Measurements from ENCODE around the gene RASL11B. TPM values are rescaled to one million over a fixed set of nuclear protein-coding genes. Genes with fewer than 3 reads are reported as not detected.

Gene RASL11B
- total RNA-seq, 6 experiments from 2014 or later = 0.26 to 1.3 (median 0.37) TPM

DNA sequence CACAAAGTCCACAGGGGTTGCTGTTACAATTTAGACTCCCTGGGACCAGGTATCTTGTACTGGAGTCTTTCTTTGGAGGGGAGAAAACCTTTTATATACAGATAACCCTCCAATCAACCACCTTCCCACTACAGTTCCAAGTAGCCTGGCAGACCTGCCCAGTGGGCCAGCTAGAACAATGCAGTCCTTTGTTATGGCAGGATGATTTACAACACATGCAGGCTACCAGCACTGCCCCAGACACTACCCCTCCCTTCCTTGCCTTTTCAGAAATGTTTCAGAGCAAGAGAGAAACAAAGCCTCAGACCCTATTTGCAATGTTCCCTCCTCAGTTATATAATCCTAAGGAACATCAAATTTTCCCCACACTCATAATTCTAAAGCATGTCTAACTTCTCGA, 11.1 kb downstream of the RASL11B start:
- no peak overlapping the region for H3K4me3 ChIP-seq

DNA sequence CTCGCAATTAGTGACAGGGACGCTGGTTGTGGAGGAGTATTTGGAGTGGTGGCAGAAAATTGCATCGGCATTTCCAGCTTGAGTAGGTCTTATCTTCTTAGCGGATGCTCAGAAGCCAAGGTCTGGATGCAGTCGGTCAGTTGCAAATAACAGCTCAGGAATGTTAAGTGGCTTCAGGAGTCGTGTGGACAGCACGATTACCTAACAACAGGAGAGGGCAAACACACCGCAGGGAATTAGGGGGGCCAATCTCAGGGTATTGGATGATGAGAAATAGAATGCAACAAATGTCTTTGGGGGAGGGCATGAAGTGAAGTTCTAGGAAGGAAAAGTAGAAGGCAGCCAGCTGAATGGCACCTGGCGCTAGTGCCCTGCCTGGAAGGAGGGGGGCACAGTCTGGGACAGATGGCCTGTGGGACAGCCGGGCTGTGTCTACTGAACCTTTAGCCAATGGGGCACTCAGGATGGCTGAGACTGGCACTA, 11.8 kb downstream of the RASL11B start:
- intact Hi-C loops (cut with DNase I) = no loop called here
- Histone ChIP-seq H3K4me3 (no peak overlapping the region), H3K27me3 (no peaks in the 10 kb centered on the region), H3K36me3 (no peaks in the 10 kb centered on the region), H3K9me3 (no peaks in the 10 kb centered on the region), H3K4me1 (no peaks in the 10 kb centered on the region), H3K27ac (no peak overlapping the region)
- DNase-seq (no peak), ATAC-seq (no peak)
- TF ChIP-seq, protein P1, sequence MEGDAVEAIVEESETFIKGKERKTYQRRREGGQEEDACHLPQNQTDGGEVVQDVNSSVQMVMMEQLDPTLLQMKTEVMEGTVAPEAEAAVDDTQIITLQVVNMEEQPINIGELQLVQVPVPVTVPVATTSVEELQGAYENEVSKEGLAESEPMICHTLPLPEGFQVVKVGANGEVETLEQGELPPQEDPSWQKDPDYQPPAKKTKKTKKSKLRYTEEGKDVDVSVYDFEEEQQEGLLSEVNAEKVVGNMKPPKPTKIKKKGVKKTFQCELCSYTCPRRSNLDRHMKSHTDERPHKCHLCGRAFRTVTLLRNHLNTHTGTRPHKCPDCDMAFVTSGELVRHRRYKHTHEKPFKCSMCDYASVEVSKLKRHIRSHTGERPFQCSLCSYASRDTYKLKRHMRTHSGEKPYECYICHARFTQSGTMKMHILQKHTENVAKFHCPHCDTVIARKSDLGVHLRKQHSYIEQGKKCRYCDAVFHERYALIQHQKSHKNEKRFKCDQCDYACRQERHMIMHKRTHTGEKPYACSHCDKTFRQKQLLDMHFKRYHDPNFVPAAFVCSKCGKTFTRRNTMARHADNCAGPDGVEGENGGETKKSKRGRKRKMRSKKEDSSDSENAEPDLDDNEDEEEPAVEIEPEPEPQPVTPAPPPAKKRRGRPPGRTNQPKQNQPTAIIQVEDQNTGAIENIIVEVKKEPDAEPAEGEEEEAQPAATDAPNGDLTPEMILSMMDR (IDR thresholded peaks at IDR 0.05) = no peak
- TF ChIP-seq POLR2A (IDR thresholded peaks at IDR 0.05) = no peak
- WGBS (ENCODE audit: insufficient coverage, low coverage, low lambda C conversion rate, missing lambda C conversion rate) = 88% methylated on average over 10 of the region's 10 CpGs

More for the DNA sequence above, 11.1 kb downstream of the RASL11B start:
- Histone ChIP-seq H3K9me3 (no peaks in the 10 kb centered on the region), H3K27ac (no peak overlapping the region), H3K4me1 (no peaks in the 10 kb centered on the region), H3K27me3 (no peaks in the 10 kb centered on the region), H3K36me3 (no peaks in the 10 kb centered on the region)
- intact Hi-C loops (cut with DNase I) = no loop called here
- TF ChIP-seq, protein P1 (IDR thresholded peaks at IDR 0.05) = no peak
- no peak for TF ChIP-seq POLR2A (IDR thresholded peaks at IDR 0.05)
- DNase-seq (no peak), ATAC-seq (peak in 1 of 4 donors; percentile 36)
- 67% methylated on average over 1 of the region's 1 CpG for WGBS (ENCODE audit: insufficient coverage, low coverage, low lambda C conversion rate, missing lambda C conversion rate)

DNA sequence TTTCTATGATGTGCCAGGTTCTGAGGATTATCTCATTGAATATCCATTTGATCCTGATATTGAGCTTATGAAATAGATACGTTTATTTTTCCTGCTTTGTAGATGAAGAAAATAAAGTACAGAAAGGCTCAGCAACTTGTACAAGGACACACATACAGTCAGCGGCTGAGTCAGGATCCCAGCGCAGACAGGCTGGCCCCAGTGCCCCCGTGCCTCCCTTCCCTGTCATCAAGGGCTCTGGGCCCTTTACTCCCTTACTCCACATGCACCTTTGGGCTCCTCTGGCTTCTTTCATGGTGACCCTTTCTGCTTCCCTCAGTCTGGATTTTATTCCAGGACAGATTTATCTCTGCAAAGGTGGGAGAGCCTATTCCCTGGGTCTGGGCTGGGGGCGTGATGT, 12.8 kb downstream of the RASL11B start:
- no peaks in the 10 kb centered on the region for H3K9me3 ChIP-seq
- WGBS (ENCODE audit: insufficient coverage, low coverage, low lambda C conversion rate, missing lambda C conversion rate) = 94% methylated on average over 5 of the region's 5 CpGs
- TF ChIP-seq POLR2A (IDR thresholded peaks at IDR 0.05) = no peak
- TF ChIP-seq, protein P1 (IDR thresholded peaks at IDR 0.05) = no peak
- no peak for ATAC-seq
- no peak for DNase-seq
- no peaks in the 10 kb centered on the region for H3K36me3 ChIP-seq
- no peak overlapping the region for H3K27ac ChIP-seq
- H3K27me3 ChIP-seq = no peaks in the 10 kb centered on the region
- no peak overlapping the region for H3K4me3 ChIP-seq
- no peaks in the 10 kb centered on the region for H3K4me1 ChIP-seq
- intact Hi-C loops (cut with DNase I) = no loop called here

DNA sequence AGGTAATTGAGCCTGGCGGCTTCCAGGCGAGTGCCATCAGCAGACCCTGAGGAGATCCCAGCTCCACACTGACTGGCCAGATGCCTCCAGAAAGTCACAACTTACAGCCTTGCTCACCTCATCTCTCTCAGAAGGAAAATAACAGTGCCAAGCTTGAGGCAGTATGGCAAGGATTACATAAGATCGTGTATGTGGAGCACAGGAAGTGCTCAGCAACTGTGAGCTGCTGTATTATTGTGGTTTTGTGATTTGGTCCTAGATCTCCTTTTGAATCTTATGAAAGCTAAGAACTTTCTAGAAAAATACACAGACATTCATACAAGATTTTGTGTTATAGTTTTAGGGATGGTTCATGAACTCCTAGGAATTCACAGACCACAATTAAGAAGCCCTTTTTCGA, 14.0 kb downstream of the RASL11B start:
- TF ChIP-seq, protein P1 (IDR thresholded peaks at IDR 0.05) = no peak
- no peak for TF ChIP-seq POLR2A (IDR thresholded peaks at IDR 0.05)
- no peaks in the 10 kb centered on the region for H3K4me1 ChIP-seq
- H3K9me3 ChIP-seq = no peaks in the 10 kb centered on the region

DNA sequence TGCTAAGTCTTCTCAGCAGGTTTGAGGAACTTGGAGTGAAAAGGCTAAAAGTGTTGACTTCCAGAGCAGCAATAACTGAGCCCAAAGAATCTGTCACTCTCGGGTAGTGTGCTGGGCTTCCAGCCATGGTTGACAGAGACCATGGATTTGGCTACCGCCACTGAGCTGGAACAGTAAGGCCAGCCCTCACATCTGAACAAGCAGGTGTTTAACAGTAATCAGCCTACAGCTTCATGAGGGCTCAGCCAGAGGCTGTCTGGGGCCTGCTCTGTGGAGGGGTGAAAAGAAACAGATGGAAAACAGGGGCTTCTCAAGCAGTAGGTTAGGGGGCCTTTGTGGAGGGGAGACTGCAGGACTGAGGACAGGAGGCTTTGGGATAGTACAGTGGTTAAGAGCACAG, 14.9 kb downstream of the RASL11B start:
- TF ChIP-seq, protein P1 (IDR thresholded peaks at IDR 0.05) = no peak
- no peak for TF ChIP-seq POLR2A (IDR thresholded peaks at IDR 0.05)
- WGBS (ENCODE audit: insufficient coverage, low coverage, low lambda C conversion rate, missing lambda C conversion rate) = 40% methylated on average over 1 of the region's 2 CpGs
- intact Hi-C loops (cut with DNase I) = no loop called here
- Histone ChIP-seq H3K27me3 (no peaks in the 10 kb centered on the region), H3K27ac (no peak overlapping the region), H3K4me3 (no peak overlapping the region), H3K4me1 (no peaks in the 10 kb centered on the region), H3K36me3 (no peaks in the 10 kb centered on the region), H3K9me3 (no peaks in the 10 kb centered on the region)
- ATAC-seq (no peak), DNase-seq (no peak)

More for the DNA sequence above, 14.0 kb downstream of the RASL11B start:
- WGBS (ENCODE audit: insufficient coverage, low coverage, low lambda C conversion rate, missing lambda C conversion rate) = 82% methylated on average over 4 of the region's 4 CpGs
- H3K36me3 ChIP-seq = no peaks in the 10 kb centered on the region
- ATAC-seq (no peak), DNase-seq (no peak)
- no peaks in the 10 kb centered on the region for H3K27me3 ChIP-seq
- no peak overlapping the region for H3K4me3 ChIP-seq
- no peak overlapping the region for H3K27ac ChIP-seq
- intact Hi-C loops (cut with DNase I) = no loop called here
